Fibroblast of the aortic adventitia (primary cell): Measurements from ENCODE around the gene C19orf33. TPM values are rescaled to one million over a fixed set of nuclear protein-coding genes. Genes with fewer than 3 reads are reported as not detected.
"Not testable (repeated sequence)": the region's sequence is repeated elsewhere in the genome, so short reads cannot be mapped to it uniquely, and the experiment has no call there.

ENCODE experiments used
- DNase-seq: peaks from one replicate; pipeline ENCODE4 v3.0.0-alpha.2; 2010; ENCODE audit warnings: low read depth
- H3K4me3 ChIP-seq: 2 replicates; pipeline ENCODE4 v1.5.1; 2011; ENCODE audit warnings: low read depth, mild to moderate bottlenecking, control low read depth, low read length, moderate library complexity
- total RNA-seq: library from RNA; depleted of rRNA; stranded (reverse); fragments of >200 nt; gene quantifications from 2 replicates; pipeline ENCODE4 v1.2.3, GENCODE V29; 2012; ENCODE audit warnings: low replicate concordance
- TF ChIP-seq, protein P1 (sequence below): IDR thresholded peaks from 2 replicates; pipeline ENCODE4 v1.5.1; 2011; ENCODE audit warnings: mild to moderate bottlenecking, low read length, control low read depth, inconsistent platforms; ENCODE audit not compliant: insufficient read depth

The C19orf33 gene
- total RNA-seq, 1 donor = 0.45 TPM

DNA sequence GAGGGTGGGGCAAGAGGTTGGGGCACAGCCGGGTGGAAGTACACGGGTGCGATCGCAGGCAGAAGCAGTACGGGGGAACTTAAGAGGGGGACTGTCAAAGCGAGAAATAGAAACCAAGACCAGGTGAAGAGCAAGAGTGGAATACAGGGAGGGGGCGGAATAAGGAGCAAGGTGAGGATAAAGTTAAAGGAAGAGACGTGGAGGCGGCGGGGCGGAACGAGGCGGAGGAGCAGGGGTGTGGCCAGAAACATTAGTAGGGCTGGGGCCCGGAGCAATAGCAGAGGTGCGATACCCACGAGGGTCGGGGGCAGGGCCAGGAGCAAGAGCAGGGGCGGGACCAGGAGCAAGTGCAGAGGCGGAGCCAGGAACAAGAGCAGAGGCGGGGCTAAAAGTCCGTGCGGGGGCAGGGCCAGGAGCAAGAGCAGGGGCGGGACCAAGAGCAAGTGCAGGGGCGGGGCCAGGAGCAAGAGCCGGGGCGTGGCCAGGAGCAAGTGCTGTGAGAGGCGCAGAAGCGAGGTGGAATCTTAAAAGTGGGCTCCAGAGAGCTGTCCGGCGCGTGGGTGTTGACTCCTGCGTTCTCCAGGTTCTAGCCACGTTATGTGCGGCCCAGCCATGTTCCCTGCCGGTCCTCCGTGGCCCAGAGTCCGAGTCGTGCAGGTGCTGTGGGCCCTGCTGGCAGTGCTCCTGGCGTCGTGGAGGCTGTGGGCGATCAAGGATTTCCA, 32.7 kb downstream of the C19orf33 start:
- DNase-seq = peak; percentile 84
- TF ChIP-seq, protein P1, sequence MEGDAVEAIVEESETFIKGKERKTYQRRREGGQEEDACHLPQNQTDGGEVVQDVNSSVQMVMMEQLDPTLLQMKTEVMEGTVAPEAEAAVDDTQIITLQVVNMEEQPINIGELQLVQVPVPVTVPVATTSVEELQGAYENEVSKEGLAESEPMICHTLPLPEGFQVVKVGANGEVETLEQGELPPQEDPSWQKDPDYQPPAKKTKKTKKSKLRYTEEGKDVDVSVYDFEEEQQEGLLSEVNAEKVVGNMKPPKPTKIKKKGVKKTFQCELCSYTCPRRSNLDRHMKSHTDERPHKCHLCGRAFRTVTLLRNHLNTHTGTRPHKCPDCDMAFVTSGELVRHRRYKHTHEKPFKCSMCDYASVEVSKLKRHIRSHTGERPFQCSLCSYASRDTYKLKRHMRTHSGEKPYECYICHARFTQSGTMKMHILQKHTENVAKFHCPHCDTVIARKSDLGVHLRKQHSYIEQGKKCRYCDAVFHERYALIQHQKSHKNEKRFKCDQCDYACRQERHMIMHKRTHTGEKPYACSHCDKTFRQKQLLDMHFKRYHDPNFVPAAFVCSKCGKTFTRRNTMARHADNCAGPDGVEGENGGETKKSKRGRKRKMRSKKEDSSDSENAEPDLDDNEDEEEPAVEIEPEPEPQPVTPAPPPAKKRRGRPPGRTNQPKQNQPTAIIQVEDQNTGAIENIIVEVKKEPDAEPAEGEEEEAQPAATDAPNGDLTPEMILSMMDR = no peak
- H3K4me3 ChIP-seq = peak overlapping the region; percentile 94

DNA sequence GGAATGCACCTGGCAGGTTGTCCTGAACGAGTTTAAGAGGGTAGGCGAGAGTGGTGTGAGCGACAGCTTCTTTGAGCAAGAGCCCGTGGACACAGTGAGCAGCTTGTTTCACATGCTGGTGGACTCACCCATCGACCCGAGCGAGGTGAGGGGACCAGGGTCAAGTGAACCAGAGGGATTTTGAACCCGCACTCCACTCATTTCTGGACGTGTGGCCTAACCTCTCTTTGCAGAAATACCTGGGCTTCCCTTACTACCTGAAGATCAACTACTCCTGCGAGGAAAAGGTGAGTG, 33.3 kb downstream of the C19orf33 start:
- H3K4me3 ChIP-seq = peak overlapping the region; percentile 40
- no peak for DNase-seq
- TF ChIP-seq, protein P1 = no peak

DNA sequence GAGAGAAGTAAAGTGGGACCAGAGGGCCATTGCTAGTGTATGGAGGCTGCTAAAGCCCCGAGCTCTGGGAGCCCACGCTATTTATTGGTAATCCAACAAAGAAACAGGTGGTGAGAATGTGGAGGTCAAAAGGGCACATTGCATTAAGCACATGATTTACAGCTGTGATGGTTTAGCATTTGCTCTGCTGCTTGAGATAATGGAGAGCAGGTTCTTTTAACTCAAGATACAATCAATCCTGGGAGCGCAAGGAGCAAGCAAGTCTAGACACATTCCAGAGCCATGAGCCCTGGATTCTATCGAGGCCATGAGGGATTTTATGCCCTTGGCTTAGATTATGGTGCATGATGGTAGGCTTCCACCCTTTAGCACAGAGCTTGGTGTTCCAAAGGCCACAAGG, 35.0 kb downstream of the C19orf33 start:
- not testable (repeated sequence) for H3K4me3 ChIP-seq, DNase-seq

DNA sequence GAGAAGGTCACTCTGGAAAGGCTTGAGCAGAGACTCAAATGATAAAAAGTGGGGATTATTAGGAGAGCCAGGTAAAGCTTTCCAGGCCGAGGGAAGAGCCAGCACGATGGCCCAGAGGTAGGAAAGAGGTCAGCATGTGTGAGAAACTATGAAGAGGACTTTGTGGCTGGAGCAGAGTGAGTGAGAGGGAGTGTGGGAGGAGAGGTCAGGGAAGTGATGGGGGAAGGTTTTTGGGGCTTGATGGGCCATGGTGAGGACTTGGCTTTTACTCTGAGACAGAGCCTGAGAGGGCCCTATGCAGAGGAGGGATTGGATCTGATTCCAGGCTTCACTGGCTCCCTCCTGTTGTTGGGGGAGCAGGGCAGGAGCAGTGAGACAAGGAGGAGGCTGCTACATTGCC, 36.9 kb downstream of the C19orf33 start:
- H3K4me3 ChIP-seq = no peak overlapping the region
- TF ChIP-seq, protein P1 = no peak
- DNase-seq = no peak

GRCh38 chr19:38346837-38347236, 42.8 kb downstream of the C19orf33 start:
- TF ChIP-seq, protein P1 = no peak
- no peak overlapping the region for H3K4me3 ChIP-seq
- no peak for DNase-seq

GRCh38 chr19:38350883-38351282, 46.8 kb downstream of the C19orf33 start:
- no peak for DNase-seq
- TF ChIP-seq, protein P1 = no peak
- H3K4me3 ChIP-seq = no peak overlapping the region

GRCh38 chr19:38351865-38352395, 47.9 kb downstream of the C19orf33 start:
- H3K4me3 ChIP-seq = no peak overlapping the region
- DNase-seq = no peak
- TF ChIP-seq, protein P1 = no peak
